ENCODE data around the gene ENOX1. TPM values are rescaled to one million over a fixed set of nuclear protein-coding genes. Genes with fewer than 3 reads are reported as not detected.

Gene ENOX1
- total RNA-seq, 1 experiment from 2014 or later = 0.35 TPM

DNA sequence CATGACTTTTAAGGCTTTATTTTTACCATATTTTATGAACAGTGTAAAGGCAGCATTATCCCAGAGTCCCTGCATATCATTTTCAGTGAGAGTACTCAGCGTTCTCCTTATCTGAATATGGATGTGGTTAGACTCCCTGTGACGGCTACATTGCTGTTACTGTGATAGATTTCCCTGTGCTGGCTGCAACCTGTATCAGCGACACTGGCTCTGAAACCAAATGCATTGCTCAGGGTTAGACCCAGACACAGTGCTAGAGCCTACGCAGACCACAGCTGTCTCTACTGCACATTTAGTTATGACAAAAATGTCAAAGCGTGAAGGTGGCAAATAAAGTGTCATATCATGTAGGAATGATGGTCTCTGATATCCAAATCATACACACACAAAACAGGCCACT is 138.0 kb downstream of the ENOX1 start:
- H3K79me2 ChIP-seq (ENCODE audit: low read depth) = no peaks in the 10 kb centered on the region
- H3K9me2 ChIP-seq (ENCODE audit: insufficient read depth) = no peaks in the 10 kb centered on the region
- H3K27me3 ChIP-seq (ENCODE audit: insufficient read depth, low read depth) = no peaks in the 10 kb centered on the region
- no peaks in the 10 kb centered on the region for H3K9me3 ChIP-seq (ENCODE audit: insufficient read depth, low read depth)
- ChIA-PET POLR2A (ENCODE audit: unreplicated experiment) (no interaction called here), CTCF (no interaction called here)
- H3K36me3 ChIP-seq (ENCODE audit: low read depth) = no peaks in the 10 kb centered on the region
- no peaks in the 10 kb centered on the region for H3F3A ChIP-seq (ENCODE audit: insufficient read depth, low read depth)
- H2AFZ ChIP-seq = no peak overlapping the region
- H3K27ac ChIP-seq = no peak overlapping the region
- no peak overlapping the region for H3K4me2 ChIP-seq
- H3K4me3 ChIP-seq = no peak overlapping the region
- DNase-seq = no peak
- no peaks in the 10 kb centered on the region for H3K4me1 ChIP-seq (replicated peaks; ENCODE audit: insufficient read depth)
- intact Hi-C loops (cut with micrococcal nuclease; ENCODE audit: unreplicated experiment) = no loop called here
- BruUV-seq (replicated peaks) = no TSS peak
- TF ChIP-seq, protein P1, sequence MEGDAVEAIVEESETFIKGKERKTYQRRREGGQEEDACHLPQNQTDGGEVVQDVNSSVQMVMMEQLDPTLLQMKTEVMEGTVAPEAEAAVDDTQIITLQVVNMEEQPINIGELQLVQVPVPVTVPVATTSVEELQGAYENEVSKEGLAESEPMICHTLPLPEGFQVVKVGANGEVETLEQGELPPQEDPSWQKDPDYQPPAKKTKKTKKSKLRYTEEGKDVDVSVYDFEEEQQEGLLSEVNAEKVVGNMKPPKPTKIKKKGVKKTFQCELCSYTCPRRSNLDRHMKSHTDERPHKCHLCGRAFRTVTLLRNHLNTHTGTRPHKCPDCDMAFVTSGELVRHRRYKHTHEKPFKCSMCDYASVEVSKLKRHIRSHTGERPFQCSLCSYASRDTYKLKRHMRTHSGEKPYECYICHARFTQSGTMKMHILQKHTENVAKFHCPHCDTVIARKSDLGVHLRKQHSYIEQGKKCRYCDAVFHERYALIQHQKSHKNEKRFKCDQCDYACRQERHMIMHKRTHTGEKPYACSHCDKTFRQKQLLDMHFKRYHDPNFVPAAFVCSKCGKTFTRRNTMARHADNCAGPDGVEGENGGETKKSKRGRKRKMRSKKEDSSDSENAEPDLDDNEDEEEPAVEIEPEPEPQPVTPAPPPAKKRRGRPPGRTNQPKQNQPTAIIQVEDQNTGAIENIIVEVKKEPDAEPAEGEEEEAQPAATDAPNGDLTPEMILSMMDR (conservative IDR thresholded peaks at IDR 0.05) = no peak
- no peak for TF ChIP-seq EZH2 (IDR thresholded peaks at IDR 0.05; ENCODE audit: low read depth)
- H4K20me1 ChIP-seq (ENCODE audit: insufficient read depth) = no peaks in the 10 kb centered on the region

DNA sequence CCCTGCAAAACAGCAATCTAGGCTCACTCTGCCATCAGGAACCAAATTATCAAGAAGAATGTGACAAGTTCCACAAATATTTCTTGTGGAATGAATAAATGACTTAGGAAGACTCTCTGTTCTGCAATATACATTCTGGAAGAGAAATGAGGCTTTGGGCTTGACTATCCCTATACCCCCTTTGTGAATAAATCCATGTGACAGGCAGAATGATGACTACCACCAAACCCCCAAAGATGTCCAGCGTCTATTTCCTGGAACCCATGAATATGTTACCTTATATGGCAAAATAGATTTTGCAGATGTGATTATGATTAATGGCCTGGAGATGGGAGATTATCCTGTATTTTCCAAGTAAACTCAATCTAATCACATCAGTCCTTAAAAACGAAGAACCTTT is 139.3 kb downstream of the ENOX1 start:
- no peaks in the 10 kb centered on the region for H3K9me3 ChIP-seq (ENCODE audit: insufficient read depth, low read depth)
- H3F3A ChIP-seq (ENCODE audit: insufficient read depth, low read depth) = no peaks in the 10 kb centered on the region
- no peak overlapping the region for H3K4me3 ChIP-seq
- H4K20me1 ChIP-seq (ENCODE audit: insufficient read depth) = no peaks in the 10 kb centered on the region
- POLR2A ChIA-PET (ENCODE audit: unreplicated experiment) = no interaction called here
- no peak overlapping the region for H2AFZ ChIP-seq
- no peaks in the 10 kb centered on the region for H3K79me2 ChIP-seq (ENCODE audit: low read depth)
- H3K36me3 ChIP-seq (ENCODE audit: low read depth) = no peaks in the 10 kb centered on the region
- TF ChIP-seq, protein P1 (conservative IDR thresholded peaks at IDR 0.05) = no peak
- no peak for TF ChIP-seq EZH2 (IDR thresholded peaks at IDR 0.05; ENCODE audit: low read depth)
- no peak overlapping the region for H3K4me2 ChIP-seq
- no peak overlapping the region for H3K27ac ChIP-seq
- no peaks in the 10 kb centered on the region for H3K9me2 ChIP-seq (ENCODE audit: insufficient read depth)
- H3K27me3 ChIP-seq (ENCODE audit: insufficient read depth, low read depth) = no peaks in the 10 kb centered on the region
- CTCF ChIA-PET = no interaction called here
- intact Hi-C loops (cut with micrococcal nuclease; ENCODE audit: unreplicated experiment) = no loop called here
- DNase-seq = no peak
- BruUV-seq (replicated peaks) = no TSS peak
- H3K4me1 ChIP-seq (replicated peaks; ENCODE audit: insufficient read depth) = no peaks in the 10 kb centered on the region

DNA sequence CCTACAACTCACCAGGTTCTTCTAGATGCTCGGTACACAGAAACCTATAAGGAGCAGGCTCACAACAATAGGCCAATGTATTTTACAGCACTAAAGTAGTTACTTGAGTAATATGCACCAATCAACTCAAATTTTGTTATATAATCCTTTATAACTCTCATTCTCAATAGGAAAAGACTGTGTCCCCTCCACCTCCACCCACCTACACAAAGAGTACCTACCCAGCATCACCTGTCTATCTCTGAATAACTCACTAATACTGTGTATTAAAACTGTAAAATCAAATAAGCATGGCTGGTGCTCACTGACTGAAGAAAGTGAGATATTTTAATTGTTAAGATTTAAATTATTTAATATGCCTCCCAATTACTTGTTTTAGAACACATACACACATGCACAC is 146.3 kb downstream of the ENOX1 start:
- intact Hi-C loops (cut with micrococcal nuclease; ENCODE audit: unreplicated experiment) = no loop called here
- ChIA-PET POLR2A (ENCODE audit: unreplicated experiment) (no interaction called here), CTCF (no interaction called here)
- no peaks in the 10 kb centered on the region for H3K4me1 ChIP-seq (replicated peaks; ENCODE audit: insufficient read depth)
- H3K9me2 ChIP-seq (ENCODE audit: insufficient read depth) = no peaks in the 10 kb centered on the region
- H3K9me3 ChIP-seq (ENCODE audit: insufficient read depth, low read depth) = no peaks in the 10 kb centered on the region
- no peak overlapping the region for H3K4me3 ChIP-seq
- H3K36me3 ChIP-seq (ENCODE audit: low read depth) = no peaks in the 10 kb centered on the region
- no peak for DNase-seq
- no peak overlapping the region for H3K27ac ChIP-seq
- TF ChIP-seq, protein P1 (conservative IDR thresholded peaks at IDR 0.05) = no peak
- no peak for TF ChIP-seq EZH2 (IDR thresholded peaks at IDR 0.05; ENCODE audit: low read depth)
- no peak overlapping the region for H2AFZ ChIP-seq
- no peak overlapping the region for H3K4me2 ChIP-seq
- H3K79me2 ChIP-seq (ENCODE audit: low read depth) = no peaks in the 10 kb centered on the region
- H4K20me1 ChIP-seq (ENCODE audit: insufficient read depth) = no peaks in the 10 kb centered on the region
- no peaks in the 10 kb centered on the region for H3K27me3 ChIP-seq (ENCODE audit: insufficient read depth, low read depth)
- BruUV-seq (replicated peaks) = no TSS peak
- no peaks in the 10 kb centered on the region for H3F3A ChIP-seq (ENCODE audit: insufficient read depth, low read depth)
